Measurements from ENCODE around the gene ALOX15B.

ALOX15B gene

GRCh38 chr17:8084250-8084649 is 45.4 kb downstream of the ALOX15B start:
- no peak for DNase-seq

DNA sequence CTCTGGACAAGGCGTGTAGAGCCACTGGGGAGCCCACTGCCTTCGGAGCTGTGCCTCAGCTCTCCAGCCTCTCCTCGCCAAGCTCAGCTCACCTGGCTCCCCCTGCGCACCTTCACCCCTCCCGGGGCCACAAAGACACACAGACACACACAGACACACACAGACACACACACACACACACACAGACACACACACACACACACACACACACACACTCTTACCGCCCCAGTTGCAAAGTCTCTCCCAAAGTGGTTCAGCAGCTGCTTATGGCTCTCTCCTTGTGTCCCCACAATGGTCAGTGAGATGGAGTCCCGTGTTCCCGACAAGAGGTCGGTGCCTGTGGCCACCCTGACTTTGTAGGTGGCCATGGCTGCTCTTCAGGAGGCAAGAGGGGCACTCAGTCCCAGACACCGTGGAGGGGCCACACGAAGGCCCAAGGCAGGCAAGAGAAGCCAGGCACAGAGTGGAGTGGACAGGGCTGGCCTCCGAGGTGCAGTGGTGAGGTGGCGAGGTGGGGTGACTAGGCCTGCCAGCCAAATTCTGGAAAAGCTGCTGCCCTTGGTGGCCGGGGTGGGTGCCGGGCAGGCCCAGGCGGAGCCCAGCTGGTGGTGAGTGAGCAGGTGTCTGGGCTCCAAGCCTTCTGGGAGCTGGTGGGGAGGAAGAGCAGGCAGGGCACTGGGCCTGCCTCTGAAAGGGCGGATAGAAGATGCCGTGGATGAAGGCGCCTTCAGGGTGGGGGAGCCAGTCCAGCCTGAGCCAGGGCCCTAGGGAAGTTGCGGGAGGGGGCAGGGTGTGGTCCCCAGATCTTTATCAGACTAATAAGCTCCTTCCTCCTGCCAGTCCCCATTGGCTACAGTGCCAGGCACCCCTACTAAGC is 48.5 kb downstream of the ALOX15B start, which contains the start of gene ALOX12B:
ALOX12B (minus strand) TSS at position 642 of the 877 bp plus-strand sequence; CDS start at position 368, 274 bp downstream.
- DNase-seq, result no peak

DNA sequence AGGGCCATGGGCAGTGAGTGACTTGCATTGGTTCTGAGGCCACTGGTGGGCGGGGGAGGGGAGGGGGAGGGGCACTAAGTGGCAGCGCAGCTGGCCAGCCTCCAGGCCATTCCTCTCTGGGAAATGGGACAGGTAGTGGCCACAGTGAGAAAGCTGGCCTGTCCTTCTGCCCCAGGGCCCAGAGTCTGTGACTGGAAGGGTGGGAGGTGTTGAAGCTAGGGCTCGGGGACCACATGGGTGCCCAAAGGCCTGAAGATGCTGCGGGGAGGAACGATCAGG is 49.0 kb downstream of the ALOX15B start:
- no peak for DNase-seq

GRCh38 chr17:8089728-8090127 is 50.9 kb downstream of the ALOX15B start:
- no peak for DNase-seq

DNA sequence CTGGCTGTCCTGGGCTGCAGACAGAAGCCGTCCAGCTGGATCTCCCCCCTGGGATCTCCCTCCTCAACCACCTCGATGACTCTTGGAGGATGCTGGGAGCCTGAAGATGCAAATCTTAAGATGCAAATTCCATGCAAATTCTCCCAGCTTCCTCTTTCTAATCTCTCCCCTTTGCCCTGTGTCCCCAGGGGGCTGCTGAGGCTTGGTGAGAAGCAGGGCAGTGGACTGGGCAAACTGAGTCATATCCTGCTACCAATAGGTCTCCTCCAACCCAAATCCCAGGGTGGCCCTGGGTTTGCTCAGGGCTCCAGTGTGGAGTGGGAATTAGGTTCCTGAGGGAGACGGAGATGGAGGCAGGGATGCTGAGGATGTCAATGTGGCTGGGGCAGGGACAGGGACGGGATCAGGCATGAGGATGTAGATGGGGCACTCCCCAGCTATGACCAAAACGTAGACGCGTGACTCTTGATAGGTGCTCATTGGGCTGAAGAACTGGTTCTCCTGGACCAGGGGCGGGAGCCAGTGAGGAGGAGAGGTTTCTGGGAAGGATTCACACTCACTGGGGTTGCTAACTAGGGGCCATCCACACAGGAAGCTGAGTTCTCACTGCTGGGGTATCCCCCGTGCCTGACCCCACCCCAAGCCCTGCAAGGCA is 52.3 kb downstream of the ALOX15B start:
- no peak for DNase-seq

GRCh38 chr17:8095361-8095760 is 56.5 kb downstream of the ALOX15B start:
- no peak for DNase-seq

GRCh38 chr17:8096541-8096940 is 57.7 kb downstream of the ALOX15B start:
- DNase-seq, result no peak
